ENCODE data around the gene SRL. TPM values are rescaled to one million over a fixed set of nuclear protein-coding genes. Genes with fewer than 3 reads are reported as not detected.

Gene SRL
- total RNA-seq, 2 donors from 2014 or later: 295 to 466 TPM

DNA sequence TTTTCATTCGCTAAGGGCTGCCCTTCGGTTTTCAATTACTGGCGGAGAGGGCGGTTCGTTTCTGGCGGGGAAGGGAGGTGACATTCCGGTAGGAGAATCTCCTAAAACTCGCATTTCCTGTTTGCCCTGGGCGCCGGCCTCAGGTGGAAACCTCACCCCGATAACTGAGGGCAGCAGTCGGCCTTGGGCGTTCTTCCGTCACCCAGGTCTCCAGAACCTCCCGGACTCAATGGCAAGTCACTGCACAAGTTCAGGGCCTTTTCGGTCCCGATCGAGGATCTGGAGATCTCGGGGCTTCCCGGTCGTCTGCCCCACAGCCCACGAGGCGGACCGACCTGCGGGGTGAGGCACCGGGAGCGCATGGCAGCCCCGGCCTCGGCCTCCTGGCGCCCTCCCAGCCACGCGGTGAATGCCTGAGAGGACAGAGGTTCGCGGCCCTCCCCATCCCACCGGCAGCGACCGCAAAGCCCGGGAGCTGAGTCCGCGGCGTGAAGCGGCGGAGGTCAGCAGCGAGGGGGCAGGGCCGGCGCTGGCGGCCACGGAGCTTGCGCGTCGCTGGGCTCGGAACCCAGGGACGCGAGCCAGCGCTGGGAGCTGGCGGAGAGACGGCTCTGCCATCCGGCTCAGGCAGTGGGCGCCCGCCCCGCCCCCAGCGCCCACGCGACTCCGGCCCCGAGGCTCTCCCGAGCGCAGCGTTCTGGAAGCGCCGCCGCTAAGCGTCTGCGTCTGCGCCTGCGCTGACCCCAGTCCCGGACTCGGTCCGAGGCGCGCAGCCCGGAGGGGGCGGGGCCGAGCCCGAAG is 58.4 kb downstream of the SRL start:
- H3K27ac ChIP-seq: peak overlapping the region; percentile 91 to 98
- no peaks in the 10 kb centered on the region for H3K9me3 ChIP-seq
- peaks cover 0 to 7% of the 10 kb centered on the region in 2 donors for H3K4me1 ChIP-seq
- DNase-seq (ENCODE audit: low spot score): peak; percentile 90
- H3K36me3 ChIP-seq: peaks cover 12% of the 10 kb centered on the region
- TF ChIP-seq, protein P1, sequence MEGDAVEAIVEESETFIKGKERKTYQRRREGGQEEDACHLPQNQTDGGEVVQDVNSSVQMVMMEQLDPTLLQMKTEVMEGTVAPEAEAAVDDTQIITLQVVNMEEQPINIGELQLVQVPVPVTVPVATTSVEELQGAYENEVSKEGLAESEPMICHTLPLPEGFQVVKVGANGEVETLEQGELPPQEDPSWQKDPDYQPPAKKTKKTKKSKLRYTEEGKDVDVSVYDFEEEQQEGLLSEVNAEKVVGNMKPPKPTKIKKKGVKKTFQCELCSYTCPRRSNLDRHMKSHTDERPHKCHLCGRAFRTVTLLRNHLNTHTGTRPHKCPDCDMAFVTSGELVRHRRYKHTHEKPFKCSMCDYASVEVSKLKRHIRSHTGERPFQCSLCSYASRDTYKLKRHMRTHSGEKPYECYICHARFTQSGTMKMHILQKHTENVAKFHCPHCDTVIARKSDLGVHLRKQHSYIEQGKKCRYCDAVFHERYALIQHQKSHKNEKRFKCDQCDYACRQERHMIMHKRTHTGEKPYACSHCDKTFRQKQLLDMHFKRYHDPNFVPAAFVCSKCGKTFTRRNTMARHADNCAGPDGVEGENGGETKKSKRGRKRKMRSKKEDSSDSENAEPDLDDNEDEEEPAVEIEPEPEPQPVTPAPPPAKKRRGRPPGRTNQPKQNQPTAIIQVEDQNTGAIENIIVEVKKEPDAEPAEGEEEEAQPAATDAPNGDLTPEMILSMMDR (IDR thresholded peaks at IDR 0.05): peak in 1 of 2 donors; percentile 61
- H3K4me3 ChIP-seq: peak overlapping the region; percentile 55 to 66
- no peaks in the 10 kb centered on the region for H3K27me3 ChIP-seq

DNA sequence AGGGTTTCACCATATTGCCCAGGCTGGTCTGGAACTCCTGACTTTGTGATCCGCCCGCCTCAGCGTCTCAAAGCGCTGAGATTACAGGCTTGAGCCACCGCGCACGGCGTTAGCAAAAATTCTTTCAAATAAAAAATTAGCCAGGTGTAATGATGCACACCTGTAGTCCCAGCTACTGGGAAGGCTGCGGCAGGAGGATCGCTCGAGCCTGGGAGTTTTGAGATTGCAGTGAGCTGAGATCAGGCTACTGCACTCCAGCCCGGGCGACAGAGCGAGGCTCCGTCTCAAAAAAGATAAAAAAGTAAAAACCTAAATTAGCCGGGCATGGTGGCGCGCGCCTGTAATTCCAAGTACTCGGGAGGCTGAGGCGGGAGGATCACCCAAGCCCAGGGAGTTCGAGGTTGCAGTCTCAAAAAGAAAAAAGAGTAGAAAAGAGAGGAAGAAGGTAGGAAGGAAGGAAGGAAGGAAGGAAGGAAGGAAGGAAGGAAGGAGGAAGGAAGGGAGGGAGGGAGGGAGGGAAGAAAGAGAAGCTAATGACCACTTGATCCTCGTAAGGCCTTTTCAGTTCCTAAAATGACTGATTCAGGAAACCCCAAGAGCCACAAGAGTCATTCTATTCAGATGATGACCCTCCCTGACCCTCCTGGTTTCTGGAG is 59.2 kb downstream of the SRL start:
- peak overlapping the region; percentile 91 to 98 for H3K27ac ChIP-seq
- no peaks in the 10 kb centered on the region for H3K27me3 ChIP-seq
- DNase-seq (ENCODE audit: low spot score): no peak
- H3K36me3 ChIP-seq: peaks cover 11% of the 10 kb centered on the region
- H3K4me1 ChIP-seq: peaks cover 0 to 7% of the 10 kb centered on the region in 2 donors
- TF ChIP-seq, protein P1 (IDR thresholded peaks at IDR 0.05): no peak
- H3K4me3 ChIP-seq: peak overlapping the region; percentile 55 to 66
- H3K9me3 ChIP-seq: no peaks in the 10 kb centered on the region

DNA sequence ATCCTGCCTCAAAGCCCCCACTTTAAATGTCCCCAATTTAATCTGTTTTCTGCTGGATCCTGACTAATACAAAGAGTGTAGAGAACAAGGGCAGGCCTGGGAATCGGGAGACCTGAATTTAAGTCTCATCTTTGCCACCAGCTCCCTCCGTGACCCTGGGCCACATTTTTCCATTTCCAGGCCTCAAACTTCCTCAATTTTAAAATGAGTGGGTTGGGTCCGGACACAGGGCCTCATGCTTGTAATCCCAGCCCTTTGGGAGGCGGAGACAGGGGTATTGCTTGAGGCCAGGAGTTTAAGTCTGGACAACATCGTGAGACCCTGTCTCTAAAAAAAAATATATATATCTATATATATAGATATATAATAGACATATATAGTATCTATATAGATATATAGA is 61.4 kb downstream of the SRL start:
- no peaks in the 10 kb centered on the region for H3K9me3 ChIP-seq
- TF ChIP-seq, protein P1 (IDR thresholded peaks at IDR 0.05): no peak
- H3K4me3 ChIP-seq: no peak overlapping the region
- H3K27ac ChIP-seq: no peak overlapping the region
- H3K36me3 ChIP-seq: no peaks in the 10 kb centered on the region
- no peaks in the 10 kb centered on the region for H3K27me3 ChIP-seq
- H3K4me1 ChIP-seq: peaks cover 0 to 7% of the 10 kb centered on the region in 2 donors
- no peak for DNase-seq (ENCODE audit: low spot score)

DNA sequence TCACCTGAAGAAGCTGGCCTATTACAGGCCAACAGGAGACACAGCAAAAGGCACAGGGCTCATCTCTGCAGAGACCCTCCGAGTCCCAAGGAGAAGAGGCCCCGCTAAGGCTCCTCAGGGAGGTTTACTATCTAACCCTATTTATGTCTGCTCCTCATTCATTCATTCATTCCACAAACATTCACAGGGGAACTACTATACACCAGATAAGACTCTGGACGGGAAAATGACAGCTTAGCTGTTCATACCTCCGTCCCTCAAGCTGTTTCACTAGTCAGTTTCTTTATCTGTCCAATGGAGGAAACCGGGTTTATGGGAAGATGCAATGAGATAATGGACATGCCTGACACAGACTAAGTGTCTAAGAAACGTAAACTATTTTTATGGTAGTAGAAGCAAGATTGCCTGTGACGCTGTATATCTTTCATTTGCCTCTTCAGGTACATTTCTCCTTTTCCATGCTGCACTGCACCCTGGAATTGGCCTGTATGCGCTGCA is 62.1 kb downstream of the SRL start:
- no peaks in the 10 kb centered on the region for H3K9me3 ChIP-seq
- no peak overlapping the region for H3K4me3 ChIP-seq
- DNase-seq (ENCODE audit: low spot score): no peak
- no peaks in the 10 kb centered on the region for H3K27me3 ChIP-seq
- H3K36me3 ChIP-seq: no peaks in the 10 kb centered on the region
- TF ChIP-seq, protein P1 (IDR thresholded peaks at IDR 0.05): no peak
- no peak overlapping the region for H3K27ac ChIP-seq
- peaks cover 0 to 7% of the 10 kb centered on the region in 2 donors for H3K4me1 ChIP-seq

DNA sequence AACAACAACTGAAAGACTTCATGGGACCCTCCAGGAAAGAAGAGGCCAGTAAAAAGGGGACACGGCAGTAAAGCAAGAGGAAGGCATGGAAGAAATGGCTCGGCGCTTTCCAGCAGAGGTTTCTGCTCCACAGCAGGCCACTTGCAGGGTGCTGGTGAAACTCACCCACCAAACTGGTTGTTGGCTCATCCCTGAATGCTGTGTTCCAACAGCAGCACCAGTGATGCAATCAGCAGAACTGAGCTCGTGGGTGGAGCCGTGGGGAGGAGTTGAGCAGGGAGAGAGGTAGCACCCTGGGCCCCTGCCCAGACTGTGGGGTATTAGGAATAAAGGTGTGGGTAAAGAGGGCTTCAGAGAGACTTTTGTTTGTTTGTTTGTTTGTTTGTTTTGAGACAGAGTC is 62.9 kb downstream of the SRL start:
- DNase-seq (ENCODE audit: low spot score): peak; percentile 64
- TF ChIP-seq, protein P1 (IDR thresholded peaks at IDR 0.05): no peak
- Histone ChIP-seq H3K27me3 (no peaks in the 10 kb centered on the region), H3K9me3 (no peaks in the 10 kb centered on the region), H3K4me1 (peaks cover 0 to 1% of the 10 kb centered on the region in 2 donors), H3K27ac (no peak overlapping the region), H3K36me3 (no peaks in the 10 kb centered on the region), H3K4me3 (no peak overlapping the region)

Data from right atrium auricular region (tissue), 2 donors.